ENCODE data around the gene HIBADH.

Gene HIBADH

GRCh38 chr7:27608776-27609495 lies 53.7 kb downstream of the HIBADH start:
- Histone ChIP-seq H3K9ac (ENCODE audit: low read depth, low read length) (no peak overlapping the region), H3K36me3 (ENCODE audit: insufficient read depth, low read length) (no peaks in the 10 kb centered on the region), H3K9me3 (ENCODE audit: control insufficient read depth, insufficient read depth, low read length) (no peaks in the 10 kb centered on the region), H3K4me1 (ENCODE audit: insufficient read depth, low read length) (peaks cover 19% of the 10 kb centered on the region; the same call in 1 of the 2 replicates)

DNA sequence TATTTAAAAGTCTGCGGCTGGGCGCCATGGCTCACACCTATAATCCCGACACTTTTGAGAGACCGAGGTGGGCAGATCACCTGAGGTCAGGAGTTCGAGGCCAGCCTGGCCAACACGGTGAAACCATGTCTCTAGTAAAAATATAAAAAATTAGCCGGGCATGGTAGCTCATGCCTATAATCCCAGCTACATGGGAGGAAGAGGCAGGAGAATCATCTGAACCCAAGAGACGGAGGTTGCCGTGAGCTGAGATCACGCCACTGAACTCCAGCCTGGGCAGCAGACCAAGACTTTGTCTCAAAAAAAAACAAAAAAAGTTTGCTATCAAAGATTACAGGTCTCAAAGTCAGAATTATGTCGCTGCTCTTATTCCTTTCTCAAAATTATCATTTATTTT lies 55.5 kb downstream of the HIBADH start:
- peaks cover 29% of the 10 kb centered on the region; the same call in 1 of the 2 replicates for H3K4me1 ChIP-seq (ENCODE audit: insufficient read depth, low read length)
- H3K9ac ChIP-seq (ENCODE audit: low read depth, low read length): no peak overlapping the region
- no peaks in the 10 kb centered on the region for H3K9me3 ChIP-seq (ENCODE audit: control insufficient read depth, insufficient read depth, low read length)
- no peaks in the 10 kb centered on the region for H3K36me3 ChIP-seq (ENCODE audit: insufficient read depth, low read length)

DNA sequence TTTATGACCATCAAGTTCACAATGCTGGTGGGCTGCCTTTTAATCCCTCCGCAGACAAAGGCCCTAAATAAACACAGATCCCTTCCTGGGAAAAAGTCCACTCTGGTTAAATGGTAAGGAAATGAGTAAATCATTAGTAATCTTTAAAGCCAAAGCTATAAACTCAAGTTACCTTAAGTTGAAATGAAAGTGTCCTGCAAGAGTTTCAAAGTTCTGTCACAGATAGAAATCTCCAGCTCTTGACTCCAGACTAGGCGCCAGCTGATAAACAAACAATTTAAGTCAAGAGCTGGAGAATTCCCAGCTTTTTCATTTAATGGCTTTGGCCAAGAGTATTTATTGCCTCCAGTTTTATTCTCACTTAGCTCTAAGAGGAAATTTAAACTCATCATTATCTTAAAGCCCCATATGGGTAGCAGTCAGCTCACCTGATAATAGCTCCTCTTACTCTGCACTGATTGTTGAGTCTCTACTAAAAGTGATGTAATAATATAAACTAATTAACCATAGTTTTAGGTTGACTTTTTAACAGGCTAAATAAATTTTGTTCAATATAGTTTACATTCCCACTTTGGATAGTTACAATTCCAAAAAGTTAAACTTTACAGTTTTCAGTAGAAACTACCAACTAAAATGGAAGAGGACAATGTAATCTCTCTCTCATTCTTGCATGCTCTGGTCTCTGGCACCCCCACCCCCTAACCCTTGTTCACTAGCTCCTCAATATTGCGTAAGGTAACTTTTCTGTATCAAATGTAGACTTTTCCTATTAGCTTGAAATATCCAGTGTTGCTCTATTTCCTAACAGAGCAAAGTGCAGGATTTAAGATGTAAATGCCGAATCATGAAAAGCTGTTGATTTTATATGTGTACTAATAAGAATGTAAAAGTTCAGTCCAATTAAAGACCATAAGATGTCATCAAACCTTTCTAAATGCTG lies 56.1 kb downstream of the HIBADH start:
- Histone ChIP-seq H3K4me1 (ENCODE audit: insufficient read depth, low read length) (peaks cover 33% of the 10 kb centered on the region; the same call in 1 of the 2 replicates), H3K9me3 (ENCODE audit: control insufficient read depth, insufficient read depth, low read length) (no peaks in the 10 kb centered on the region), H3K36me3 (ENCODE audit: insufficient read depth, low read length) (no peaks in the 10 kb centered on the region), H3K9ac (ENCODE audit: low read depth, low read length) (no peak overlapping the region)

DNA sequence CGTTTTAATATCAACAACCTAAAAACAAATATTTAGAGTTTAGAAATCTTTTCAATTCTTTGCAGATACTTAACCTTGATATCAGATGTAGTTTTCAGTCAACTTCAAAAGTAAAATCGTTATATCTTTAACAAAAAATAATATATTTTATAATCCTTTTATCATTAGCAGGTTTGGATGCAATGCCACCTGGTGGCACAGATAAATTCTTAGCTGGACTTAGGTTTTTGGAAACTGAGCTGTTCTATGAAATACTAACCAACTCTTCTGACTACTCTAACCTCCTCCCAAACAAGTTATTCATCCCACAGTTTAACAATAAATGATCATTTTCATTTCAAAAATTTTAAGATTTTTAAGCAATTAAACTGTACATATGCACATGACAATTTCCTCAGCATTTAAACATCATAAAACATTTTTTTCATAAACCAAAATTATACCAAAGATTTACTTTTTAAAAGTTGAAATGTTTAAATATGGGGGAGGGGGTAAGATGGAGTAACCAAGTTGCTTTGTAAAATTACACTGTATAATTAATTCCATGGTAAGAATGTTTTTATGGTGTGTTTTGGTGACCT lies 56.9 kb downstream of the HIBADH start:
- Histone ChIP-seq H3K9me3 (ENCODE audit: control insufficient read depth, insufficient read depth, low read length) (no peaks in the 10 kb centered on the region), H3K4me1 (ENCODE audit: insufficient read depth, low read length) (peaks cover 40% of the 10 kb centered on the region; the same call in 1 of the 2 replicates), H3K9ac (ENCODE audit: low read depth, low read length) (no peak overlapping the region), H3K36me3 (ENCODE audit: insufficient read depth, low read length) (no peaks in the 10 kb centered on the region)

DNA sequence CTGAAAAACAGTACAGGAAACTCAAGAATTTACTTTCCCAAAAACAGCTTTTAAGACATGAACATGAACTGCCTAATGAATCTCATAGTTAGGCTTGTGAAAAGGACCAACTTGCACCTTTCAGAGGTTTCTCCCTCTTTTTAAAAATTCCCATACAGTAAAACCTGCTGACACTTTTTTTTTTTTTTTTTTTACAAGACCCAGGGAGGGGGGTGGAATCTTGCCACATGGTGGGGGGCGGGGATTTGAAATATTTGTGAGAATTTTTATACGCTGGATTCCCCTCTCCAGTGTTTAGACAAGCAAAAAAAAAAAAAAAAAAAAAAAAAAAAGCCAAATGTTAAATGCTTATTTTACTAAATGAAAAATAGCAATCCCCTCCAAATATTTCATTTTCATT lies 57.4 kb downstream of the HIBADH start:
- H3K36me3 ChIP-seq (ENCODE audit: insufficient read depth, low read length): no peaks in the 10 kb centered on the region
- H3K4me1 ChIP-seq (ENCODE audit: insufficient read depth, low read length): peaks cover 40% of the 10 kb centered on the region; the same call in 1 of the 2 replicates
- no peak overlapping the region for H3K9ac ChIP-seq (ENCODE audit: low read depth, low read length)
- H3K9me3 ChIP-seq (ENCODE audit: control insufficient read depth, insufficient read depth, low read length): no peaks in the 10 kb centered on the region

- Histone ChIP-seq H3K36me3 (ENCODE audit: insufficient read depth, low read length) (no peaks in the 10 kb centered on the region), H3K4me1 (ENCODE audit: insufficient read depth, low read length) (peaks cover 40% of the 10 kb centered on the region; the same call in 1 of the 2 replicates), H3K9ac (ENCODE audit: low read depth, low read length) (no peak overlapping the region), H3K9me3 (ENCODE audit: control insufficient read depth, insufficient read depth, low read length) (no peaks in the 10 kb centered on the region)
Measured at GRCh38 chr7:27603813-27604212, 58.9 kb downstream of the HIBADH start.

GRCh38 chr7:27602766-27603165 lies 59.9 kb downstream of the HIBADH start:
- Histone ChIP-seq H3K9ac (ENCODE audit: low read depth, low read length) (no peak overlapping the region), H3K4me1 (ENCODE audit: insufficient read depth, low read length) (peaks cover 40% of the 10 kb centered on the region; the same call in 1 of the 2 replicates), H3K36me3 (ENCODE audit: insufficient read depth, low read length) (no peaks in the 10 kb centered on the region), H3K9me3 (ENCODE audit: control insufficient read depth, insufficient read depth, low read length) (no peaks in the 10 kb centered on the region)

DNA sequence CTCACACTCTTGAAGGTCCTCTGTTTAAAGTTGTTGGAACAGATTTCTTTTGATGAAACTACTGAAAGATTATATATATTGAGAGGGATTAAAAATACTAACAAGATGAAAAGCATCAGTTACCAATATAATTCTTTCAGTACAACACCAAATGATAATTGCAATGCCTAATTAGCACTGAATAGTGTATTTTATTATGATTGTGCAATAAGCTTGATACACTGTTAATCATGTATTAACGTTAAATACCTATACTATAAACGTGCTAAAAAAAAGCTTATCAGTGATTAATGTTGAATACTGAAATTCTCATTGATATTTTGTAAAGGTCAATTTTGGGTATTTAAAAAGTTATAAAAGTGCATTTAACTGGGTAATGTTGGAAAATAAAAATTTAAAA lies 61.5 kb downstream of the HIBADH start:
- Histone ChIP-seq H3K9me3 (ENCODE audit: control insufficient read depth, insufficient read depth, low read length) (no peaks in the 10 kb centered on the region), H3K4me1 (ENCODE audit: insufficient read depth, low read length) (peaks cover 36% of the 10 kb centered on the region; the same call in 1 of the 2 replicates), H3K9ac (ENCODE audit: low read depth, low read length) (no peak overlapping the region), H3K36me3 (ENCODE audit: insufficient read depth, low read length) (no peaks in the 10 kb centered on the region)

GRCh38 chr7:27600247-27600646 lies 62.4 kb downstream of the HIBADH start:
- H3K9me3 ChIP-seq (ENCODE audit: control insufficient read depth, insufficient read depth, low read length): no peaks in the 10 kb centered on the region
- no peak overlapping the region for H3K9ac ChIP-seq (ENCODE audit: low read depth, low read length)
- peaks cover 31% of the 10 kb centered on the region; the same call in 1 of the 2 replicates for H3K4me1 ChIP-seq (ENCODE audit: insufficient read depth, low read length)
- H3K36me3 ChIP-seq (ENCODE audit: insufficient read depth, low read length): no peaks in the 10 kb centered on the region

DNA sequence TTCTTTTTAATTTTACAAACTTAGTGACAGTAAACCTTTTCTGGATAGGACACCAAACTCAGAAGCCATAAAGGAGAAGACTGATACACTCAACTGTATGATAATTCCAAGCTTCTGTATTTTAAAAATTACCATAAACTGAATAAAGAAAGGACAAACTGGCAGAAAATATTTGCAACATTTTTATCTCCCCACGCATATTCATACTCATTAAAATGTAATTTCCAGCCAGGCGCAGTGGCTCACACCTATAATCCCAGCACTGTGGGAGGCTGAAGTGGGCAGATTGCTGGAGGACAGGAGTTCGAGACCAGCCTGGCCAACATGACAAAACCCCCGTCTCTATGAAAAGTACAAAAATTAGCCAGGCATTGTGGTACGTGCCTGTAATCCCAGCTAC lies 67.7 kb downstream of the HIBADH start:
- Histone ChIP-seq H3K4me1 (ENCODE audit: insufficient read depth, low read length) (no peaks in the 10 kb centered on the region; the same call in 1 of the 2 replicates), H3K36me3 (ENCODE audit: insufficient read depth, low read length) (no peaks in the 10 kb centered on the region)

GRCh38 chr7:27593226-27593625 lies 69.5 kb downstream of the HIBADH start:
- Histone ChIP-seq H3K36me3 (ENCODE audit: insufficient read depth, low read length) (no peaks in the 10 kb centered on the region), H3K9ac (ENCODE audit: low read depth, low read length) (no peak overlapping the region), H3K9me3 (ENCODE audit: control insufficient read depth, insufficient read depth, low read length) (no peaks in the 10 kb centered on the region), H3K4me1 (ENCODE audit: insufficient read depth, low read length) (no peaks in the 10 kb centered on the region; the same call in 1 of the 2 replicates)

More for the DNA sequence above, 67.7 kb downstream of the HIBADH start:
- Histone ChIP-seq H3K9ac (ENCODE audit: low read depth, low read length) (no peak overlapping the region), H3K9me3 (ENCODE audit: control insufficient read depth, insufficient read depth, low read length) (no peaks in the 10 kb centered on the region)

- no peaks in the 10 kb centered on the region for H3K9me3 ChIP-seq (ENCODE audit: control insufficient read depth, insufficient read depth, low read length)
- H3K36me3 ChIP-seq (ENCODE audit: insufficient read depth, low read length): no peaks in the 10 kb centered on the region
- no peaks in the 10 kb centered on the region; the same call in none of the 2 replicates for H3K4me1 ChIP-seq (ENCODE audit: insufficient read depth, low read length)
- no peak overlapping the region for H3K9ac ChIP-seq (ENCODE audit: low read depth, low read length)
Measured at GRCh38 chr7:27590416-27590815, 72.3 kb downstream of the HIBADH start.

- Histone ChIP-seq H3K4me1 (ENCODE audit: insufficient read depth, low read length) (no peaks in the 10 kb centered on the region; the same call in none of the 2 replicates), H3K9me3 (ENCODE audit: control insufficient read depth, insufficient read depth, low read length) (no peaks in the 10 kb centered on the region), H3K9ac (ENCODE audit: low read depth, low read length) (no peak overlapping the region), H3K36me3 (ENCODE audit: insufficient read depth, low read length) (no peaks in the 10 kb centered on the region)
Measured at GRCh38 chr7:27587429-27587828, 75.3 kb downstream of the HIBADH start.

DNA sequence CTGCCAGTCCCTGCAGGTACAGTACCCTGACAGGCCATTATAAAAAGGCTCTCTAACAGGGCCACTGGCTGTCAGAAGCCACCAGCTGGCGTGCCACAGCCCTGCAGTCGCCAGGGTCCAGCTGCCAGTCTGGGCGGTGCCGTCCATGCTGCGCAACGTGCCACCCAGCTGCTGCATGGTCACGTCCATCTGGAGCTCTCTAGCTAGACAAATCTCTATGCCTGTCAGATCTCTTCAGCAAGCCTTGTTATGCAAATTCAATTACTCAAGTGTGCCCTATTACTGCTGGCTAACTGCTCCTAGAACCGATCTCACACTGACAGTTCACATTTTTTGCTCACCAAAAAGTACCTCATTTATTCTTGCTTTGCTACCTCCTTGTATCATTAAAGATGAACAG lies 75.9 kb downstream of the HIBADH start:
- H3K4me1 ChIP-seq (ENCODE audit: insufficient read depth, low read length): no peaks in the 10 kb centered on the region; the same call in 1 of the 2 replicates
- H3K9ac ChIP-seq (ENCODE audit: low read depth, low read length): no peak overlapping the region
- H3K36me3 ChIP-seq (ENCODE audit: insufficient read depth, low read length): no peaks in the 10 kb centered on the region
- H3K9me3 ChIP-seq (ENCODE audit: control insufficient read depth, insufficient read depth, low read length): no peaks in the 10 kb centered on the region
